Measurements from ENCODE around the gene FBXO9. TPM values are rescaled to one million over a fixed set of nuclear protein-coding genes. Genes with fewer than 3 reads are reported as not detected.
A peak's percentile ranks its signal among the peaks of the same experiment; 100 is the strongest.

FBXO9 gene
- total RNA-seq, 1 experiment from 2014 or later: 68.4 TPM

DNA sequence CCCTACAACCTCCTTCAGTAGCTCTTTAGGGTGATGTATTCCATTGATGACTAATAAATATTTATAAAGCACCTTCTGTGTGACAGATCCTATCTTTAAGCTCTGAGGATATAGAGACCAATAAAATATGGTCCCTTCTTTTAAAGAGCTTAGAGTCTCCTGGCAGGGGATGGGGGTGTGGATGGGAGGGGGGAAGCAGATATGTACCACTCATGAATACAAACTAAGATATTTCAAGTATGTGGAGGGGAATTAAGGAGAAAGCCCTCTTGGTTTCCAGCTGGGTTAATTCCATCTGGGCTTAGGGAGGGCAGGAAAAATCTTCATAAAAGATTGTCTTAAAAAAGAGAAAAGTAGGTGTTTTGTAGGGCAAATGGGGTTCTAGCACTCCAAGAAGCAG, 21.6 kb upstream of the FBXO9 start:
- H3K18ac ChIP-seq (ENCODE audit: insufficient read length, low read depth, low read length): no peak overlapping the region
- H3K9me3 ChIP-seq (ENCODE audit: control insufficient read depth, low read depth, low read length): no peaks in the 10 kb centered on the region
- H3K36me3 Mint-ChIP-seq (ENCODE audit: insufficient read depth in 1 of 3, low read depth in 3 of 3): peaks cover 9 to 22% (median 20%) of the 10 kb centered on the region in 3 experiments
- no peak overlapping the region for H2AFZ ChIP-seq (ENCODE audit: low read length)
- H3K27me3 ChIP-seq (ENCODE audit: insufficient read depth, low read length): no peaks in the 10 kb centered on the region
- no peak overlapping the region for H2BK120ac ChIP-seq (ENCODE audit: low read depth, low read length, poor library complexity, severe bottlenecking)
- no peaks in the 10 kb centered on the region for H4K20me1 ChIP-seq (ENCODE audit: control insufficient read depth, insufficient read depth, insufficient read length)
- H3K9ac ChIP-seq (ENCODE audit: extremely low read depth, insufficient read length, low read length): no peak overlapping the region
- H3K4me1 Mint-ChIP-seq: peaks cover 15 to 22% of the 10 kb centered on the region in 2 experiments
- H3K14ac ChIP-seq (ENCODE audit: insufficient read depth, low read length): no peak overlapping the region
- no peaks in the 10 kb centered on the region for H3K79me2 ChIP-seq (ENCODE audit: insufficient read depth, low read length)
- no peak overlapping the region for H2BK12ac ChIP-seq (ENCODE audit: insufficient read length, low read depth, low read length)
- no peak overlapping the region for H2BK15ac ChIP-seq (ENCODE audit: low read depth, low read length)
- H3K27ac ChIP-seq (ENCODE audit: insufficient read length, low read depth, low read length): no peak overlapping the region
- H2BK5ac ChIP-seq (ENCODE audit: insufficient read length, low read length): no peak overlapping the region
- H3K4me1 ChIP-seq (ENCODE audit: insufficient read depth, low read length): no peaks in the 10 kb centered on the region
- no peaks in the 10 kb centered on the region for H3K27me3 Mint-ChIP-seq (ENCODE audit: low read depth)
- TF ChIP-seq, protein P1, sequence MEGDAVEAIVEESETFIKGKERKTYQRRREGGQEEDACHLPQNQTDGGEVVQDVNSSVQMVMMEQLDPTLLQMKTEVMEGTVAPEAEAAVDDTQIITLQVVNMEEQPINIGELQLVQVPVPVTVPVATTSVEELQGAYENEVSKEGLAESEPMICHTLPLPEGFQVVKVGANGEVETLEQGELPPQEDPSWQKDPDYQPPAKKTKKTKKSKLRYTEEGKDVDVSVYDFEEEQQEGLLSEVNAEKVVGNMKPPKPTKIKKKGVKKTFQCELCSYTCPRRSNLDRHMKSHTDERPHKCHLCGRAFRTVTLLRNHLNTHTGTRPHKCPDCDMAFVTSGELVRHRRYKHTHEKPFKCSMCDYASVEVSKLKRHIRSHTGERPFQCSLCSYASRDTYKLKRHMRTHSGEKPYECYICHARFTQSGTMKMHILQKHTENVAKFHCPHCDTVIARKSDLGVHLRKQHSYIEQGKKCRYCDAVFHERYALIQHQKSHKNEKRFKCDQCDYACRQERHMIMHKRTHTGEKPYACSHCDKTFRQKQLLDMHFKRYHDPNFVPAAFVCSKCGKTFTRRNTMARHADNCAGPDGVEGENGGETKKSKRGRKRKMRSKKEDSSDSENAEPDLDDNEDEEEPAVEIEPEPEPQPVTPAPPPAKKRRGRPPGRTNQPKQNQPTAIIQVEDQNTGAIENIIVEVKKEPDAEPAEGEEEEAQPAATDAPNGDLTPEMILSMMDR (conservative IDR thresholded peaks at IDR 0.05): no peak
- peak overlapping the region in 2 of 3 experiments; percentile 53 to 86; a peak in 5 of 7 replicates for H3K27ac Mint-ChIP-seq
- H4K8ac ChIP-seq (replicated peaks; ENCODE audit: insufficient read length, low read depth, low read length): no peak overlapping the region
- no peak overlapping the region for H4K5ac ChIP-seq (ENCODE audit: insufficient read length, low read depth, low read length)
- no peak overlapping the region for H3K4me2 ChIP-seq (ENCODE audit: insufficient read depth, insufficient read length, low read length)
- H3K9me3 Mint-ChIP-seq: no peaks in the 10 kb centered on the region
- no peak overlapping the region for H3K23ac ChIP-seq (ENCODE audit: insufficient read length, low read depth, low read length)
- peak overlapping the region in 1 of 2 experiments; percentile 35; a peak in 2 of 5 replicates for H3K4me3 Mint-ChIP-seq
- H3T11ph ChIP-seq (ENCODE audit: low read length): no peak overlapping the region
- no peaks in the 10 kb centered on the region for H3K79me1 ChIP-seq (ENCODE audit: insufficient read depth, low read depth, low read length, poor library complexity, severe bottlenecking)
- H3K4ac ChIP-seq (ENCODE audit: low read depth, low read length): no peak overlapping the region
- no peak for DNase-seq
- H3K56ac ChIP-seq (ENCODE audit: insufficient read length, low read depth, low read length): no peak overlapping the region
- no peak overlapping the region for H4K91ac ChIP-seq (ENCODE audit: insufficient read length, low read depth, low read length)
- H2BK20ac ChIP-seq (ENCODE audit: low read depth, low read length, poor library complexity, severe bottlenecking): no peak overlapping the region
- H2AK5ac ChIP-seq (ENCODE audit: insufficient read length, low read length): no peak overlapping the region
- H3K23me2 ChIP-seq (ENCODE audit: insufficient read length, low read depth, low read length, poor library complexity, severe bottlenecking): no peaks in the 10 kb centered on the region
